HG03575 (cell line): Measurements from ENCODE around the gene MRPS11.

Experiments
- ATAC-seq: cut with Tn5 transposase; IDR thresholded peaks from one replicate; pipeline ENCODE4 v1.9.1; 2021; ENCODE audit not compliant: unreplicated experiment, insufficient number of reproducible peaks, low FRiP score; ENCODE audit errors: extremely low read depth

The MRPS11 gene

GRCh38 chr15:88525418-88525817, 57.9 kb downstream of the MRPS11 start:
- no peak for ATAC-seq

GRCh38 chr15:88526247-88526879, 58.9 kb downstream of the MRPS11 start:
- no peak for ATAC-seq

DNA sequence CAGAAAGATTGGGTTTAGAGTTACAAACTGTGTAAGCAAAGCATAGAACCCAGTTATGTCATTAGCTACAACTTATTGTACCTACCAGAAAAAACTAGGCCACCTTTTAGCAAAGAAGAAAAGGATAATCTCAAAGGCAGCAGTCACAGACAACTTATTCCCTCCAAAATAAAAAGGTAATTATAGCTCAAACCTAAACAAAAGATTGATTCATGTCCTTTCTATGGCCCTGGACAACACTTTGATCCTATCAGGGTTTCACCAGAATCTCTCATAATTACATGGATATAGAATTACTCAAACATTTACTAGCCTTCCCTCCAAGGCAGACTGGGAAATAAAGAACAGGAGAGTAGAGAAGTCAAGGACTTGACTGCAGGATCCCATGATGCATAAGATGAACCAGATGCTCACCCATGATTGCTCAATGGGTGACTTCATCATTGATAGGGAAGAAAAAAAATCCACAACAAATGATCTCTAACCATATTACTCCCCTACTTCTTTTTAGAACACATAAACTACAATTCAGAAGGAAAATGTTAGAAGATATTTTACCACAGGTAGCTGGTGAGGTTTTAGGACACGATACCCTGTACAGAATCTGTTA, 61.6 kb downstream of the MRPS11 start:
- ATAC-seq = no peak
